ENCODE data around the gene OSBPL5. TPM values are rescaled to one million over a fixed set of nuclear protein-coding genes. Genes with fewer than 3 reads are reported as not detected.
A peak's percentile ranks its signal among the peaks of the same experiment; 100 is the strongest.

Gene OSBPL5
- total and polyA plus RNA-seq, 3 experiments from 2014 or later: 2.6 to 8.5 (median 2.7) TPM

DNA sequence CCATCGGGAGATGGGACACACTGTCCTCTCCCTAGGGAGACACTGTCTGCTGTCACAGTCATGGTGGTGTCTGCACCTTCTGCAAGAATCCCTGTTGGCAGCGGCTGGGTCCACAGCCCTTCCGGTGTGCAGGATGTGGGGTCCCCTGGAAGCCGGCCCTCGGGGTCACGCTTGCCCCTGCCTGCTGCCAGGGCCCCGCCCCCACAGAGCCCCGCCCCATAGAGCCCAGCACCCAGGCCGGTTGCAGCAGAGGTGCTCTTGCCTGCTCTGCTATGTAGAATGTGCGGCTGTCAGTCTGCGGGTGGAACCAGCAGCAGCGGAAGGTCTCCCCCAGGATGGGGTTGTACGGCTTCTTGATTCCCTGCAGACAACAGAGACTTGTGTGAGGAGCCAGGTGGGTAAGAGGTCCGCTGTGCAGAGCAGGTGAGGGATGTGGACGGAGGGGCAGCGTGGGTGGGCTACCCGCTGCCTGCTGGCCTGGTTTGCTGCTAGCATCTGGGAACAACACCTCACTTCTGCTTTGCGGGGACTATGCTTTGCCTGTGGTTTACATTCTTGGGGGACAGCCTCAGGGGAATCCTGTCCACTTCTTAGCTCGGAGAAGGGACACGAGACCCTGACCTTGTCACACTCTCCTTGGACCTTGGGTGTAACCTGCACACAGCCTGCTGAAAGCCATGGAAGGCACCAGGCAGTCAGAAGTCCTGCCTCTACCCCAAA lies 63.0 kb downstream of the OSBPL5 start:
- DNase-seq: no peak
- H3K27ac Mint-ChIP-seq: peak overlapping the region in 1 of 8 donors; percentile 78

GRCh38 chr11:3099178-3099577 lies 65.9 kb downstream of the OSBPL5 start:
- H3K27me3 ChIP-seq (ENCODE audit: insufficient read depth, low read length, poor library complexity, severe bottlenecking): no peaks in the 10 kb centered on the region
- peak overlapping the region in 4 of 7 donors; percentile 0 to 29 (median 22) for H3K4me3 Mint-ChIP-seq
- no peaks in the 10 kb centered on the region for H3K9me3 ChIP-seq (ENCODE audit: low read length)
- no peaks in the 10 kb centered on the region for H3K36me3 ChIP-seq (ENCODE audit: insufficient read depth, low read length)
- POLR2A ChIA-PET: no interaction called here
- H3K36me3 Mint-ChIP-seq: peaks cover 0 to 4% (median 0%) of the 10 kb centered on the region in 3 donors
- peaks cover 8% of the 10 kb centered on the region for H3K4me1 ChIP-seq (ENCODE audit: insufficient read depth, low read length)
- H3K9me3 Mint-ChIP-seq: no peaks in the 10 kb centered on the region
- CTCF ChIA-PET: interaction anchor here (0.7 kb wide), 1 partner anchor 283 kb away, joined by 3 read pairs; no protein-coding TSS in a partner anchor
- peaks cover 13 to 22% (median 20%) of the 10 kb centered on the region in 3 donors for H3K4me1 Mint-ChIP-seq
- peak overlapping the region; percentile 55 to 92 (median 76) for H3K27ac Mint-ChIP-seq
- H3K27ac ChIP-seq (ENCODE audit: low read depth, low read length): no peak overlapping the region
- no peaks in the 10 kb centered on the region for H3K27me3 Mint-ChIP-seq
- H3K4me3 ChIP-seq (ENCODE audit: low read length): no peak overlapping the region
- no peak for DNase-seq

More for the DNA sequence above, 63.0 kb downstream of the OSBPL5 start:
- Mint-ChIP-seq H3K9me3 (no peaks in the 10 kb centered on the region), H3K36me3 (no peaks in the 10 kb centered on the region), H3K4me1 (peaks cover 13 to 22% (median 20%) of the 10 kb centered on the region in 3 donors), H3K27me3 (no peaks in the 10 kb centered on the region), H3K4me3 (no peak overlapping the region)
- ChIA-PET CTCF (interaction anchor here (1.1 to 1.3 kb wide), 2 partner anchors 10 to 87 kb away, joined by 3 read pairs; no protein-coding TSS in a partner anchor), POLR2A (no interaction called here)
- Histone ChIP-seq H3K4me1 (ENCODE audit: insufficient read depth, low read length) (peaks cover 8% of the 10 kb centered on the region), H3K9me3 (ENCODE audit: low read length) (no peaks in the 10 kb centered on the region), H3K27me3 (ENCODE audit: insufficient read depth, low read length, poor library complexity, severe bottlenecking) (no peaks in the 10 kb centered on the region), H3K4me3 (ENCODE audit: low read length) (no peak overlapping the region), H3K36me3 (ENCODE audit: insufficient read depth, low read length) (no peaks in the 10 kb centered on the region), H3K27ac (ENCODE audit: low read depth, low read length) (no peak overlapping the region)

- peak overlapping the region in 5 of 8 donors; percentile 13 to 52 (median 20) for H3K27ac Mint-ChIP-seq
- Histone ChIP-seq H3K27me3 (ENCODE audit: insufficient read depth, low read length, poor library complexity, severe bottlenecking) (no peaks in the 10 kb centered on the region), H3K4me1 (ENCODE audit: insufficient read depth, low read length) (peaks cover 8% of the 10 kb centered on the region), H3K4me3 (ENCODE audit: low read length) (no peak overlapping the region), H3K27ac (ENCODE audit: low read depth, low read length) (no peak overlapping the region), H3K9me3 (ENCODE audit: low read length) (no peaks in the 10 kb centered on the region), H3K36me3 (ENCODE audit: insufficient read depth, low read length) (no peaks in the 10 kb centered on the region)
- no peak for DNase-seq
- CTCF ChIA-PET: no interaction called here
- H3K27me3 Mint-ChIP-seq: peaks cover 0 to under 1% of the 10 kb centered on the region in 2 donors
- peaks cover 13 to 22% (median 21%) of the 10 kb centered on the region in 3 donors for H3K4me1 Mint-ChIP-seq
- no peaks in the 10 kb centered on the region for H3K9me3 Mint-ChIP-seq
- H3K36me3 Mint-ChIP-seq: peaks cover 0 to 4% (median 0%) of the 10 kb centered on the region in 3 donors
- no peak overlapping the region for H3K4me3 Mint-ChIP-seq
- POLR2A ChIA-PET: no interaction called here
Observed at GRCh38 chr11:3096909-3097530, 68.1 kb downstream of the OSBPL5 start.

DNA sequence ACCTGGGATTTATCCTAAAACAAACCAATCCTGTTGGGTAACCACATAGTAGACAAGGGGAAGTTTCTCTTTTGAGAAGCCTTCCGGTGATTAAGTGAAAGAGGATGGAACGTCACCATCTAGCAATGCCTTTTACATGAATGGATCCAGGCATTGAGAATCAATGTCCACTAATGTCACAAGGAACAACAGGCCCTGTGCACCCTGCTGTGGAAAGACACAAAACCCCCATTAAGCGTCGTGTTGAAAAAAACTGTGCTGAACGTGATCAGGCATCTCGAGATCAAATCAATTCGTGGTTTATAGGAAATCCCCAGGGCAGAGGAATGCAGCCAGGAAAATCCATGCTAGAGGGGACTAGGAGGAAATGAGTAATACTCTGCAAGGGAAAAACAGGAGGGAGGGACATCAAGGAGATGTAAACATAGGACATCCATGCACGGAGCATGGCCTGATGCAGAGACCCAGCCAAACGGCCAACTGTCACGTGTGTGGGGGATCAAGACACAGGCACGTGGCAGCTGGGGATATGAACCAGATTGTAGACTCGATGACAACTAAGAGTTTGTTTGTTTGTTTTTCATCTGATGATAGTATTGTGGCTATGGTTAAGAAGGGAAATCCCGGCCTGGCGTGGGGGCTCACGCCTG lies 69.3 kb downstream of the OSBPL5 start:
- ChIA-PET CTCF (no interaction called here), POLR2A (no interaction called here)
- Histone ChIP-seq H3K4me1 (ENCODE audit: insufficient read depth, low read length) (peaks cover 8% of the 10 kb centered on the region), H3K4me3 (ENCODE audit: low read length) (no peak overlapping the region), H3K27ac (ENCODE audit: low read depth, low read length) (no peak overlapping the region), H3K27me3 (ENCODE audit: insufficient read depth, low read length, poor library complexity, severe bottlenecking) (no peaks in the 10 kb centered on the region), H3K36me3 (ENCODE audit: insufficient read depth, low read length) (no peaks in the 10 kb centered on the region), H3K9me3 (ENCODE audit: low read length) (no peaks in the 10 kb centered on the region)
- Mint-ChIP-seq H3K4me1 (peaks cover 13 to 24% (median 22%) of the 10 kb centered on the region in 3 donors), H3K9me3 (no peaks in the 10 kb centered on the region), H3K27me3 (peaks cover 3 to 4% of the 10 kb centered on the region in 2 donors), H3K4me3 (no peak overlapping the region), H3K36me3 (peaks cover 0 to 4% (median 0%) of the 10 kb centered on the region in 3 donors), H3K27ac (peak overlapping the region in 3 of 8 donors; percentile 13 to 84 (median 66))
- DNase-seq: no peak

- no peak overlapping the region for H3K4me3 ChIP-seq (ENCODE audit: low read length)
- H3K4me1 ChIP-seq (ENCODE audit: insufficient read depth, low read length): peaks cover 7% of the 10 kb centered on the region
- H3K36me3 ChIP-seq (ENCODE audit: insufficient read depth, low read length): no peaks in the 10 kb centered on the region
- H3K36me3 Mint-ChIP-seq: peaks cover 0 to 4% (median 0%) of the 10 kb centered on the region in 3 donors
- ChIA-PET CTCF (interaction anchor here (1.3 to 2.1 kb wide), 2 partner anchors 57 to 561 kb away, joined by 3 to 8 read pairs; no protein-coding TSS in a partner anchor), POLR2A (no interaction called here)
- no peaks in the 10 kb centered on the region for H3K27me3 ChIP-seq (ENCODE audit: insufficient read depth, low read length, poor library complexity, severe bottlenecking)
- H3K9me3 ChIP-seq (ENCODE audit: low read length): no peaks in the 10 kb centered on the region
- H3K27ac ChIP-seq (ENCODE audit: low read depth, low read length): no peak overlapping the region
- H3K9me3 Mint-ChIP-seq: no peaks in the 10 kb centered on the region
- H3K4me1 Mint-ChIP-seq: peaks cover 10 to 13% (median 11%) of the 10 kb centered on the region in 3 donors
- H3K4me3 Mint-ChIP-seq: no peak overlapping the region
- H3K27ac Mint-ChIP-seq: peak overlapping the region in 1 of 8 donors; percentile 50
- no peak for DNase-seq
- H3K27me3 Mint-ChIP-seq: peaks cover 3 to 6% of the 10 kb centered on the region in 2 donors
Observed at GRCh38 chr11:3094223-3094824, 70.8 kb downstream of the OSBPL5 start.

GRCh38 chr11:3093281-3094191 lies 71.6 kb downstream of the OSBPL5 start:
- no peaks in the 10 kb centered on the region for H3K36me3 ChIP-seq (ENCODE audit: insufficient read depth, low read length)
- Mint-ChIP-seq H3K27me3 (peaks cover 3 to 6% of the 10 kb centered on the region in 2 donors), H3K9me3 (no peaks in the 10 kb centered on the region), H3K4me3 (no peak overlapping the region), H3K4me1 (peaks cover 5 to 7% (median 5%) of the 10 kb centered on the region in 3 donors), H3K27ac (no peak overlapping the region), H3K36me3 (peaks cover 0 to 4% (median 0%) of the 10 kb centered on the region in 3 donors)
- no peaks in the 10 kb centered on the region for H3K4me1 ChIP-seq (ENCODE audit: insufficient read depth, low read length)
- no peaks in the 10 kb centered on the region for H3K27me3 ChIP-seq (ENCODE audit: insufficient read depth, low read length, poor library complexity, severe bottlenecking)
- no peak for DNase-seq
- ChIA-PET CTCF (interaction anchor here (1.3 to 3.4 kb wide), 6 partner anchors 43 to 560 kb away, joined by 3 to 35 read pairs (median 14); no protein-coding TSS in a partner anchor), POLR2A (no interaction called here)
- H3K4me3 ChIP-seq (ENCODE audit: low read length): no peak overlapping the region
- H3K27ac ChIP-seq (ENCODE audit: low read depth, low read length): no peak overlapping the region
- no peaks in the 10 kb centered on the region for H3K9me3 ChIP-seq (ENCODE audit: low read length)

GRCh38 chr11:3092603-3093141 lies 72.4 kb downstream of the OSBPL5 start:
- H3K9me3 ChIP-seq (ENCODE audit: low read length): no peaks in the 10 kb centered on the region
- no peaks in the 10 kb centered on the region for H3K27me3 ChIP-seq (ENCODE audit: insufficient read depth, low read length, poor library complexity, severe bottlenecking)
- POLR2A ChIA-PET: no interaction called here
- CTCF ChIA-PET: interaction anchor here (1.3 to 3.4 kb wide), 8 partner anchors 38 to 560 kb away, joined by 4 to 35 read pairs (median 12); no protein-coding TSS in a partner anchor
- H3K4me3 ChIP-seq (ENCODE audit: low read length): no peak overlapping the region
- H3K36me3 ChIP-seq (ENCODE audit: insufficient read depth, low read length): no peaks in the 10 kb centered on the region
- H3K4me1 Mint-ChIP-seq: peaks cover 0 to 3% (median 2%) of the 10 kb centered on the region in 3 donors
- H3K4me3 Mint-ChIP-seq: no peak overlapping the region
- peaks cover 0 to 4% (median 0%) of the 10 kb centered on the region in 3 donors for H3K36me3 Mint-ChIP-seq
- H3K9me3 Mint-ChIP-seq: no peaks in the 10 kb centered on the region
- DNase-seq: no peak
- H3K27ac Mint-ChIP-seq: no peak overlapping the region
- no peak overlapping the region for H3K27ac ChIP-seq (ENCODE audit: low read depth, low read length)
- peaks cover 3 to 6% of the 10 kb centered on the region in 2 donors for H3K27me3 Mint-ChIP-seq
- no peaks in the 10 kb centered on the region for H3K4me1 ChIP-seq (ENCODE audit: insufficient read depth, low read length)

All from CD8-positive, alpha-beta memory T cell (primary cell).